Fibroblast of lung (primary cell): ENCODE results near the gene NCEH1. TPM values are rescaled to one million over a fixed set of nuclear protein-coding genes. Genes with fewer than 3 reads are reported as not detected.
A peak's percentile ranks its signal among the peaks of the same experiment; 100 is the strongest.
"Not testable (repeated sequence)": the region's sequence is repeated elsewhere in the genome, so short reads cannot be mapped to it uniquely, and the experiment has no call there.

Experiments
- DNase-seq, 2 donors: peaks; one replicate each; pipeline versions ENCODE4 v3.0.0 to v3.0.0-alpha.2; 2010; ENCODE audit warnings: low read depth in 2 of 2
- H2AFZ ChIP-seq: 2 replicates; pipeline ENCODE4 v1.5.1; 2012; ENCODE audit warnings: low read length, control low read depth, inconsistent platforms
- H3K27ac ChIP-seq: 2 replicates; pipeline ENCODE4 v1.5.1; 2011; ENCODE audit warnings: low read length, control low read depth; ENCODE audit not compliant: insufficient read depth
- H3K27me3 ChIP-seq: 2 replicates; pipeline ENCODE4 v1.5.1; 2011; ENCODE audit warnings: mild to moderate bottlenecking, low read length; ENCODE audit not compliant: control insufficient read depth, insufficient read depth
- H3K36me3 ChIP-seq: 2 replicates; pipeline ENCODE4 v1.5.1; 2011; ENCODE audit warnings: low read length; ENCODE audit not compliant: control insufficient read depth, insufficient read depth
- H3K4me1 ChIP-seq: 2 replicates; pipeline ENCODE4 v1.5.1; 2011; ENCODE audit warnings: low read length; ENCODE audit not compliant: control insufficient read depth, insufficient read depth; ENCODE audit errors: extremely low read depth
- H3K4me2 ChIP-seq: 2 replicates; pipeline ENCODE4 v1.5.1; 2011; ENCODE audit warnings: low read length, control low read depth; ENCODE audit not compliant: insufficient read depth; ENCODE audit errors: extremely low read depth
- H3K4me3 ChIP-seq, 4 experiments: fragments of 200-600 bp in 1 of 4; sonication (generic) in 1 of 4; replicated peaks in 1 of 4; 2 replicates each; pipeline ENCODE4 v1.5.1; 2011 to 2016; ENCODE audit warnings: low read length in 4 of 4, low read depth in 3 of 4, mild to moderate bottlenecking in 3 of 4, control low read depth in 2 of 4, inconsistent platforms in 1 of 4, mixed read lengths in 1 of 4; ENCODE audit not compliant: insufficient read depth in 1 of 4; ENCODE audit errors: control extremely low read depth in 1 of 4
- H3K79me2 ChIP-seq: 2 replicates; pipeline ENCODE4 v1.5.1; 2012; ENCODE audit warnings: mild to moderate bottlenecking, low read length, inconsistent platforms; ENCODE audit not compliant: control insufficient read depth, insufficient read depth
- H3K9ac ChIP-seq: 2 replicates; pipeline ENCODE4 v1.5.1; 2011; ENCODE audit warnings: mild to moderate bottlenecking, low read length, control low read depth; ENCODE audit not compliant: insufficient read depth
- H3K9me3 ChIP-seq: 2 replicates; pipeline ENCODE4 v1.5.1; 2012; ENCODE audit warnings: low read depth, low read length; ENCODE audit not compliant: control insufficient read depth, insufficient read depth
- H4K20me1 ChIP-seq: 2 replicates; pipeline ENCODE4 v1.5.1; 2011; ENCODE audit warnings: low read length; ENCODE audit not compliant: control insufficient read depth, insufficient read depth; ENCODE audit errors: extremely low read depth
- CTCF ChIP-seq, 2 donors: IDR thresholded peaks in 1 of 2; conservative IDR thresholded peaks in 1 of 2; 1 replicate in 1 of 2; 2 replicates in 1 of 2; pipeline ENCODE4 v1.5.1; 2011 to 2012; ENCODE audit warnings: low read length in 2 of 2, control low read depth in 1 of 2, inconsistent platforms in 1 of 2, low read depth in 1 of 2, mild to moderate bottlenecking in 1 of 2
- EZH2 ChIP-seq: IDR thresholded peaks from 2 replicates; pipeline ENCODE4 v1.5.1; 2012; ENCODE audit warnings: low read length, control low read depth, mild to moderate bottlenecking; ENCODE audit errors: missing control alignments
- polyA plus RNA-seq, 2 donors: library from polyadenylated mRNA; depleted of rRNA in 1 of 2; stranded (reverse) in 1 of 2; unstranded in 1 of 2; fragments of >200 nt; gene quantifications; 2 replicates each; pipeline ENCODE4 v1.2.1, GENCODE V29; 2011 to 2012; ENCODE audit warnings: missing spikeins in 1 of 2
- total RNA-seq: library from RNA; depleted of rRNA; stranded (reverse); fragments of >200 nt; gene quantifications from 2 replicates; pipeline ENCODE4 v1.2.1, GENCODE V29; 2014

The NCEH1 gene
- total and polyA plus RNA-seq, 2 donors (not counting 1 experiment from before 2014, with no cell fraction given): 9.9 to 11.4 TPM

- TF ChIP-seq EZH2: no peak
- Histone ChIP-seq H3K4me2 (no peak overlapping the region), H3K27ac (no peak overlapping the region), H3K9ac (no peak overlapping the region), H2AFZ (no peak overlapping the region), H3K36me3 (no peaks in the 10 kb centered on the region), H3K79me2 (no peaks in the 10 kb centered on the region), H3K9me3 (no peaks in the 10 kb centered on the region), H4K20me1 (no peaks in the 10 kb centered on the region), H3K27me3 (no peaks in the 10 kb centered on the region), H3K4me1 (no peaks in the 10 kb centered on the region), H3K4me3 (no peak overlapping the region)
- DNase-seq: no peak
Observed at GRCh38 chr3:172600644-172601065, 110.2 kb downstream of the NCEH1 start.

- H3K27me3 ChIP-seq: no peaks in the 10 kb centered on the region
- no peaks in the 10 kb centered on the region for H3K4me1 ChIP-seq
- no peak overlapping the region for H3K4me3 ChIP-seq
- no peak for DNase-seq
- H3K4me2 ChIP-seq: no peak overlapping the region
- H3K79me2 ChIP-seq: no peaks in the 10 kb centered on the region
- H4K20me1 ChIP-seq: no peaks in the 10 kb centered on the region
- no peaks in the 10 kb centered on the region for H3K9me3 ChIP-seq
- H3K9ac ChIP-seq: no peak overlapping the region
- no peaks in the 10 kb centered on the region for H3K36me3 ChIP-seq
- H2AFZ ChIP-seq: no peak overlapping the region
- no peak overlapping the region for H3K27ac ChIP-seq
- TF ChIP-seq CTCF (conservative IDR thresholded peaks at IDR 0.05 in 1 of 2, IDR thresholded peaks at IDR 0.05 in 1 of 2; ENCODE audit: low read depth in 1 of 2, low read length in 2 of 2): no peak
- no peak for TF ChIP-seq EZH2
Observed at GRCh38 chr3:172598904-172599303, 112.0 kb downstream of the NCEH1 start.

- Histone ChIP-seq H3K27me3 (no peaks in the 10 kb centered on the region), H2AFZ (no peak overlapping the region), H3K36me3 (no peaks in the 10 kb centered on the region), H3K4me1 (no peaks in the 10 kb centered on the region), H3K4me3 (no peak overlapping the region), H3K79me2 (no peaks in the 10 kb centered on the region), H4K20me1 (no peaks in the 10 kb centered on the region), H3K9ac (no peak overlapping the region), H3K27ac (no peak overlapping the region), H3K9me3 (no peaks in the 10 kb centered on the region), H3K4me2 (no peak overlapping the region)
- no peak for DNase-seq
- TF ChIP-seq EZH2: no peak
Observed at GRCh38 chr3:172596394-172596706, 114.5 kb downstream of the NCEH1 start.

GRCh38 chr3:172595664-172596393 is 115.0 kb downstream of the NCEH1 start:
- Histone ChIP-seq H3K4me3 (no peak overlapping the region), H3K79me2 (no peaks in the 10 kb centered on the region), H3K36me3 (no peaks in the 10 kb centered on the region), H2AFZ (no peak overlapping the region), H3K9ac (no peak overlapping the region), H4K20me1 (no peaks in the 10 kb centered on the region), H3K4me1 (no peaks in the 10 kb centered on the region), H3K27me3 (no peaks in the 10 kb centered on the region), H3K27ac (no peak overlapping the region), H3K9me3 (no peaks in the 10 kb centered on the region), H3K4me2 (no peak overlapping the region)
- TF ChIP-seq EZH2 (no peak), CTCF (conservative IDR thresholded peaks at IDR 0.05 in 1 of 2, IDR thresholded peaks at IDR 0.05 in 1 of 2; ENCODE audit: low read depth in 1 of 2, low read length in 2 of 2) (peak; percentile 55 to 66)
- peak; percentile 46 to 55 for DNase-seq

- not testable (repeated sequence) for DNase-seq, H3K4me3 ChIP-seq, H3K9ac ChIP-seq, H3K27ac ChIP-seq, H4K20me1 ChIP-seq, H3K27me3 ChIP-seq, H3K9me3 ChIP-seq, H3K4me1 ChIP-seq, H3K36me3 ChIP-seq, H2AFZ ChIP-seq, H3K79me2 ChIP-seq, H3K4me2 ChIP-seq
Observed at GRCh38 chr3:172594900-172595663, 115.8 kb downstream of the NCEH1 start.
